Gastroesophageal sphincter (tissue), 4 donors: Measurements from ENCODE around the gene DENND1B. TPM values are rescaled to one million over a fixed set of nuclear protein-coding genes. Genes with fewer than 3 reads are reported as not detected.

Source experiments
- ATAC-seq: fragments of 150-250 bp; one replicate; pipeline ENCODE4 v1.9.1; 2016; ENCODE audit warnings: mild to moderate bottlenecking, moderate library complexity
- H3K27ac ChIP-seq, 4 donors: fragments of 200-600 bp; sonication (generic) in 3 of 4; 1 replicate in 3 of 4; 2 replicates in 1 of 4; pipeline ENCODE4 v1.5.1; 2016 to 2019
- H3K27me3 ChIP-seq: fragments of 200-600 bp; sonication (generic); one replicate; pipeline ENCODE4 v1.5.1; 2019
- H3K36me3 ChIP-seq, 2 donors: fragments of 200-600 bp; sonication (generic); one replicate each; pipeline ENCODE4 v1.5.1; 2019; ENCODE audit warnings: control low read depth in 1 of 2
- H3K4me1 ChIP-seq, 3 donors: fragments of 200-600 bp; sonication (generic); 1 replicate in 2 of 3; 2 replicates in 1 of 3; pipeline ENCODE4 v1.5.1; 2016 to 2019; ENCODE audit warnings: control low read depth in 2 of 3
- H3K4me3 ChIP-seq, 2 donors: fragments of 200-600 bp; sonication (generic); one replicate each; pipeline ENCODE4 v1.5.1; 2019; ENCODE audit warnings: mild to moderate bottlenecking in 1 of 2, moderate library complexity in 1 of 2
- H3K9me3 ChIP-seq, 3 donors: fragments of 200-600 bp; sonication (generic); one replicate each; pipeline ENCODE4 v1.5.1; 2017 to 2019; ENCODE audit warnings: control low read depth in 2 of 3
- CTCF ChIP-seq, 4 experiments: fragments of 200-600 bp in 2 of 4; fragments of 450-650 bp in 2 of 4; sonication (generic) in 1 of 4; IDR thresholded peaks; one replicate each; pipeline ENCODE4 v1.5.1; 2017 to 2019; ENCODE audit warnings: antibody characterized with exemption in 4 of 4, mild to moderate bottlenecking in 2 of 4, moderate library complexity in 2 of 4
- EP300 ChIP-seq: sonication (generic); formaldehyde crosslinking; IDR thresholded peaks from one replicate; pipeline ENCODE4 v1.6.1; 2017; ENCODE audit warnings: antibody characterized with exemption, mild to moderate bottlenecking
- POLR2A ChIP-seq, 2 donors: fragments of 450-650 bp; IDR thresholded peaks; one replicate each; pipeline ENCODE4 v1.6.1; 2017; ENCODE audit warnings: antibody characterized with exemption in 2 of 2, mild to moderate bottlenecking in 2 of 2, moderate library complexity in 1 of 2
- POLR2AphosphoS5 ChIP-seq: sonication (generic); formaldehyde crosslinking; IDR thresholded peaks from one replicate; pipeline ENCODE4 v1.6.1; 2017; ENCODE audit warnings: antibody characterized with exemption
- WGBS, 2 donors: methylation state at CpG; one replicate each; pipeline ENCODE4 v1.1.5; 2018; ENCODE audit warnings: low coverage in 1 of 2; 5-methylcytosine and 5-hydroxymethylcytosine counted together
- total RNA-seq, 4 donors: library from RNA; depleted of rRNA; stranded (reverse); fragments of >200 nt; gene quantifications; one replicate each; pipeline ENCODE4 v1.1.0, GENCODE V29; 2016

The DENND1B gene
- total RNA-seq, 4 donors from 2014 or later: 8.3 to 11.5 (median 8.8) TPM

GRCh38 chr1:197806718-197807117 lies 31.4 kb upstream of the DENND1B start:
- no peaks in the 10 kb centered on the region for H3K36me3 ChIP-seq
- H3K9me3 ChIP-seq: peaks cover 0 to 5% (median 0%) of the 10 kb centered on the region in 3 donors
- no peaks in the 10 kb centered on the region for H3K4me1 ChIP-seq
- WGBS, 2 donors: 100% methylated on average over 1 of the region's 1 CpG; no CpG with 5 or more reads in 1 of the 2 donors
- no peak overlapping the region for H3K27ac ChIP-seq
- no peak overlapping the region for H3K4me3 ChIP-seq
- no peak for ATAC-seq
- TF ChIP-seq POLR2A (IDR thresholded peaks at IDR 0.05) (no peak), EP300 (no peak), CTCF (IDR thresholded peaks at IDR 0.05) (no peak), POLR2AphosphoS5 (no peak)
- H3K27me3 ChIP-seq: no peaks in the 10 kb centered on the region

GRCh38 chr1:197801684-197802083 lies 26.4 kb upstream of the DENND1B start:
- no peak for ATAC-seq

GRCh38 chr1:197801111-197801482 lies 25.8 kb upstream of the DENND1B start:
- Histone ChIP-seq H3K4me3 (no peak overlapping the region), H3K36me3 (no peaks in the 10 kb centered on the region), H3K9me3 (peaks cover 0 to 36% (median 0%) of the 10 kb centered on the region in 3 donors), H3K27me3 (no peaks in the 10 kb centered on the region), H3K27ac (no peak overlapping the region), H3K4me1 (no peaks in the 10 kb centered on the region)
- no CpG with 5 or more reads among the region's 1 CpG for WGBS, 2 donors
- no peak for ATAC-seq
- TF ChIP-seq POLR2A (IDR thresholded peaks at IDR 0.05): no peak
- no peak for TF ChIP-seq EP300
- TF ChIP-seq POLR2AphosphoS5: no peak
- no peak for TF ChIP-seq CTCF (IDR thresholded peaks at IDR 0.05)

More at GRCh38 chr1:197801684-197802083, 26.4 kb upstream of the DENND1B start:
- no peaks in the 10 kb centered on the region for H3K4me1 ChIP-seq
- no peak for TF ChIP-seq POLR2AphosphoS5
- TF ChIP-seq POLR2A (IDR thresholded peaks at IDR 0.05): no peak
- TF ChIP-seq EP300: no peak
- TF ChIP-seq CTCF (IDR thresholded peaks at IDR 0.05): no peak
- peaks cover 0 to 30% (median 0%) of the 10 kb centered on the region in 3 donors for H3K9me3 ChIP-seq
- no peak overlapping the region for H3K4me3 ChIP-seq
- H3K36me3 ChIP-seq: no peaks in the 10 kb centered on the region
- 100% methylated on average over 1 of the region's 4 CpGs; no CpG with 5 or more reads in 1 of the 2 donors for WGBS, 2 donors
- no peak overlapping the region for H3K27ac ChIP-seq
- H3K27me3 ChIP-seq: no peaks in the 10 kb centered on the region

GRCh38 chr1:197800379-197801110 lies 25.3 kb upstream of the DENND1B start:
- Histone ChIP-seq H3K36me3 (no peaks in the 10 kb centered on the region), H3K27me3 (no peaks in the 10 kb centered on the region), H3K4me1 (no peaks in the 10 kb centered on the region), H3K9me3 (peaks cover 0 to 39% (median 0%) of the 10 kb centered on the region in 3 donors), H3K4me3 (no peak overlapping the region), H3K27ac (no peak overlapping the region)
- TF ChIP-seq POLR2A (IDR thresholded peaks at IDR 0.05) (no peak), CTCF (IDR thresholded peaks at IDR 0.05) (no peak), EP300 (no peak)
- WGBS, 2 donors: 100% methylated on average over 1 of the region's 6 CpGs; no CpG with 5 or more reads in 1 of the 2 donors
- no peak for ATAC-seq

GRCh38 chr1:197799271-197799670 lies 24.0 kb upstream of the DENND1B start:
- Histone ChIP-seq H3K4me3 (no peak overlapping the region), H3K4me1 (no peaks in the 10 kb centered on the region), H3K27me3 (no peaks in the 10 kb centered on the region), H3K36me3 (no peaks in the 10 kb centered on the region), H3K27ac (no peak overlapping the region), H3K9me3 (peaks cover 0 to 41% (median 0%) of the 10 kb centered on the region in 3 donors)
- no peak for ATAC-seq
- TF ChIP-seq POLR2AphosphoS5: no peak
- no peak for TF ChIP-seq POLR2A (IDR thresholded peaks at IDR 0.05)
- TF ChIP-seq CTCF (IDR thresholded peaks at IDR 0.05): no peak
- TF ChIP-seq EP300: no peak
